GM19452 (cell line): ENCODE results near the gene TRAPPC2L.
"Not testable (repeated sequence)": the region's sequence is repeated elsewhere in the genome, so short reads cannot be mapped to it uniquely, and the experiment has no call there.

ENCODE experiments used
- ATAC-seq: cut with Tn5 transposase; IDR thresholded peaks from one replicate; pipeline ENCODE4 v1.9.1; 2021; ENCODE audit not compliant: unreplicated experiment

Gene TRAPPC2L

GRCh38 chr16:88817785-88818574, 38.9 kb upstream of the TRAPPC2L start:
- no peak for ATAC-seq

GRCh38 chr16:88818575-88818874, 38.4 kb upstream of the TRAPPC2L start:
- no peak for ATAC-seq

GRCh38 chr16:88819126-88819525, 37.8 kb upstream of the TRAPPC2L start:
- no peak for ATAC-seq

DNA sequence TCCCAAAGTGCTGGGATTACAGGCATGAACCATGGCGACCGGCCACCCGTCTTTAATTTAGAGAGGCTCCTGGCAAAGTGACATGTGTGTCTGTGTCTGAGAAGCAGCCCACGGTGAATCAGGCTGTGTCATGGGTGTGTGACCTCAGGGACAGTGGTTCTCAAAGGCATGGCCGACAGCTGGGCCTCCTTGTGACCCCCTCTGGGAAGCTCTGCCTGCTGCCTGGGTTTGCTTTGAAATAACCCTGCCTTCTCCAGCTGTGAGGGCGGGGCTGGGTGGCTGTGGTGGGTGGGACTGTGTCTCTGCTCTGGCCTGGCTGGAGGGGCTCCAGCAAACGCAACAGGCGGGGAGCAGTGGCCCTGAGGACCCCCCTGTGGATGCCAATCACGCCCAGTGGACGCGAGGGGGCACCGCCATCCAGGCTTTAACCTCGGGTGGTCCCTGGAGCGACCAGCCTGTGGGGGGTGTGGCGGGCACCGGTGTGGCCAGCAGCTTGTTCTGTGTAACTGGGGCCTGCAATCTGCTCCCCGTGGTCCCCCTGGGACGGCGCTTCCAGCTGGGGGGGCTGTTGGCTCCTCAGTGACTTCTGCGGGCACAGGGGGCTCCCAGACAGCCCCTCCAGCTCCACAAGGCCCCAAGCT, 36.4 kb upstream of the TRAPPC2L start:
- ATAC-seq = no peak

- ATAC-seq = no peak
Observed at GRCh38 chr16:88821168-88821850, 35.6 kb upstream of the TRAPPC2L start.

DNA sequence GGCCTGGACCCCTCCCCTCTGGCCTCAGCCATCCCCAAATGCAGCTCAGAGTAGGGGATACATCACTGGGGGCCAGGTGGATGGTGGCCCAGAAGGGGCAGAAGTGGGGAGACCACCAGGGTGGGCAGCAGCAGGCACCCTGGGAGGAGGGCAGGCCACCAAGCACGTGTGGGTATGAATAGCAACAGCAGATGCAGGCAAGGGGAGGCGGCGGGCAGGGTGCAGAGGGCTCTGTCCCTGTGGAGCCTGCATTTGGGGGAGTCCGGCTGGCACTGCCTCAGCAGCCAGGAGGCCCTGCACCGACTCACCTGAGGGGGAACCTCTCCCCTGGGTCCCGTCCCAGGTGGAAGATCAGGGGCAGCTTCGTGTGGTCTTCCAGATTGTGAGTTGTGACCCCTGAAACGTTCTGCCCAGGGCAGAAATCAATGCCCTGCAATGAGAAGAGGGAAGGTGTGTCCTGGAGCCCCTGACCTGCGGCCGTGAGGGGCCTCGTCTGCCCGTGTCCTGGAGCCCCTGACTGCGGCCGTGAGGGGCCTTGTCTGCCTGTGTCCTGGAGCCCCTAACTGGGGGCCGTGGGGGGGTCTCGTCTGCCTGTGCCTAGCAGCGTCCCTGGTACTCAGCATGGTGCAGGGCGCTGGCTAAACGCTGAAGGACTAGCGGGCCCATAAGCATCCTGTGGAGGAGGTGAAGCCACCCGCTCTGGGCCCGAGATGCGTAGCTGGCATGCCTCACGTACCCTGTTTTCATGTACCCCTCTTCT, 34.5 kb upstream of the TRAPPC2L start:
- no peak for ATAC-seq

DNA sequence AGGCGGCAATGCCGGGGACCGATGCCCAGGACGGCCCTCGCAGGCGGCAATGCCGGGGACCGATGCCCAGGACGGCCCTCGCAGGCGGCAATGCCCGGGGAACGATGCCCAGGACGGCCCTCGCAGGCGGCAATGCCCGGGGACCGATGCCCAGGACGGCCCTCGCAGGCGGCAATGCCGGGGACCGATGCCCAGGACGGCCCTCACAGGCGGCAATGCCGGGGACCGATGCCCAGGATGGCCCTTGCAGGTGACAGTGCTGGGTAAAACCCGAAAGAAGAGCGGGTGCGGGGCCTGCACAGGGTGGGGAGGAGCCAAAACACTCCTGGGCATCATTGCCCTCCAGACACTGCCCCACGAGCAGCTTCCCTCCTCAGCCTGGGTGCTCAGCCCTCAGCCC, 33.3 kb upstream of the TRAPPC2L start:
- ATAC-seq = not testable (repeated sequence)

GRCh38 chr16:88824256-88825077, 32.5 kb upstream of the TRAPPC2L start:
- no peak for ATAC-seq

GRCh38 chr16:88825146-88825545, 31.8 kb upstream of the TRAPPC2L start:
- no peak for ATAC-seq

DNA sequence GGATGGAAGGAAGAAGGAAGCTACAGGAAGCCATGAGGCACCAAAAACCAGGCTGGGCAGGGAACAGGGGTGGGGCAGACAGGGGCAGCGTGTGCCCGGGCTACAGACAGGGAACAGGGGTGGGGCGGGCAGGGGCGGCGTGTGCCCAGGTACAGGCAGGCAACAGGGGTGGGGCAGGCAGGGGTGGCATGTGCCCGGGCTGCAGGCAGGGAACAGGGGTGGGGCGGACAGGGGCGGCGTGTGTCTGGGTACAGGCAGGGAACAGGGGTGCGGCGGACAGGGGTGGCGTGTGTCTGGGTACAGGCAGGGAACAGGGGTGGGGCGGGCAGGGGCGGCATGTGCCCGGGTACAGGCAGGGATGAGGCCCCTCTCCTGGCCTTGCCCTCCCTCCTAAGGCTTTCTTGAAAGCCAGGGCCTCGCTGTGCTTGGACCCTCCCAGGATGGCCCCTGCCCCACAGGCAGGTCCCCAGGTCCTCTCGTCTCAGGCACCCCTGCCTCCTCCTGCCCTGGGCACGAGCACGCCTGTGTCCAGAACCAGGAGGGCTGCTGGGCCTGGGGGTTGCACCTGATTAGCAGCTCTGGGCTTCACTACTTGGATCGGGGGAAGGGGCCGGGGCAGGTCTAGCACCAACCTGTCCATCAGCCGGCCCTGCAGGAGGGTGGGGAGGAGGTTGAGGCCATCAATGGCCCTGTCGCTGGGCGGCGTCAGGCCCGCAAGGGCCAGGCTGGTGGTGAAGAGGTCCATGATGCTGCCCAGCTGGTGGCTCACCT, 30.7 kb upstream of the TRAPPC2L start:
- no peak for ATAC-seq

- ATAC-seq = no peak
Observed at GRCh38 chr16:88827727-88828126, 29.2 kb upstream of the TRAPPC2L start.

DNA sequence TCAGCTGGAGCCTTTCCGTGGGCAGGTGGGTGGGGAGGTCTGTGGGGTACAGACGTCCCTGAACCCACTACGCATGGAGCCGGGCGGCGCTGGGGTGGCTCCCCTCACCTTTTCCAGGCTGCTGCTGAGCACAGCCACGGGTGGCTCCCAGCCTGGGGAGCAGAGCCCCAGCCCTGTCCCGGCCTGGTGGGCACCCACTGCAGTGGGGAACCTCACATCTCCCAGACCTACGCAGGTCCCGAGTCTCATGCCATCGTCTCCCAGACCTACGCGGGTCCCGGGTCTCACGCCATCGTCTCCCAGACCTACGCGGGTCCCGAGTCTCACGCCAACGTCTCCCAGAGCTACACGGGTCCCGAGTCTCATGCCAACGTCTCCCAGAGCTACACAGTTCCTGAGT, 28.2 kb upstream of the TRAPPC2L start:
- no peak for ATAC-seq

DNA sequence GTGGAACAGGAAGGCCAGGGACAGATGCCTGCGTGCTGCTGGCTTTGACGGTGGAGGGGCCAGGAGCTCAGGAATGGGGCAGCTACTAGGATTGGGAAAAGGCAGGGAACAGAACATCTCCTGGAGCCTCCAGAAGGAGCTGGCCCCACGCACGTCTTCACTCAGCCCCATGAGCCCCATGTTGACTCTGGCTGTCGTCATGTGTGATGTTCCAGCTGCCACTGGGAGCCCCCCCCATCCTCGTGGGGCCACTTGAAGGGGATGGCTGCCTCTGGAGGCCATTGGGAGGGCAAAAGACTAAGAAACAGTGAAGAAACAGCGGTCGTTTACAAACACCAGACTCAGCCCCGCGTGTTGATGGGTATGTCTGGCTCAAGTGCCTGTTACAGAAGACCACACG, 26.7 kb upstream of the TRAPPC2L start:
- no peak for ATAC-seq

- ATAC-seq = no peak
Observed at GRCh38 chr16:88830783-88831182, 26.1 kb upstream of the TRAPPC2L start.

DNA sequence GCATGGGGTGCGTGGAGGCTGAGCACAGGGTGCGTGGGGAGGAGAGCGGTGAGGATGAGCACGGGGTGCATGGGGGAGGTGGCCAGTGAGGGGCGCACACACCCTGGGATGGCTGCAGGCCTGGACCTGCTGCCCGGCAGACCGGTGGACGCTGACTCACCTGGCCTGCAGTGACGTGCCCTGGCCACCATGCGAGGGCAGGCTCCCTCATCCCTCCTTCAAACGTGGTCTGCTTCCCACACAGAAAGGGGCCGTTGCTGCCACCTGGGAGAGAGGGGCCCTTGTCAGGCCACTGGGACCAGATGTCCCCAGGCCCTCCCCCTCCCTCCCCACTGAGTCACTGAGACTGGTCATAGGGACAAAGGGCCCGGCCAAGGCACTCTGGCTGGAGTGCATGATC, 25.1 kb upstream of the TRAPPC2L start:
- ATAC-seq = no peak

DNA sequence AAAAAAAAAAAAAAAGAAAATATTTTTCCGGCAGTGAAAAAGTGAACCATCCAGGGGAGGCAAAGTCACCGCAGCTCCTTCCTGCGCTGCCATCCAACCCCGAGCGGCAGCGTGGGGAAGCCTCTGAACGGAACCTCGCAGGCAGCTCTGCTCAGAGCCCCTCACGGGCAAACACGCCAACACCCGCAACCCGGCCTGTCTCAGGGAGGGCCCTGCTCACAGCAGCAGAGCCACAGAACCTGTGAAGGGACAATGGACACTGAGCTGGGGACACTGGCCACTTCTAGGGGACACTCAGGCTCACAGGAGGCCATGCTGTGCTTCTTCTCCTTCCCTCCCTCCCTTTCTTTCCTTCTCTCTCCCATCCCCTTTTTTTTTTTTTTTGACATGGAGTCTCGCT, 23.8 kb upstream of the TRAPPC2L start:
- ATAC-seq = no peak

DNA sequence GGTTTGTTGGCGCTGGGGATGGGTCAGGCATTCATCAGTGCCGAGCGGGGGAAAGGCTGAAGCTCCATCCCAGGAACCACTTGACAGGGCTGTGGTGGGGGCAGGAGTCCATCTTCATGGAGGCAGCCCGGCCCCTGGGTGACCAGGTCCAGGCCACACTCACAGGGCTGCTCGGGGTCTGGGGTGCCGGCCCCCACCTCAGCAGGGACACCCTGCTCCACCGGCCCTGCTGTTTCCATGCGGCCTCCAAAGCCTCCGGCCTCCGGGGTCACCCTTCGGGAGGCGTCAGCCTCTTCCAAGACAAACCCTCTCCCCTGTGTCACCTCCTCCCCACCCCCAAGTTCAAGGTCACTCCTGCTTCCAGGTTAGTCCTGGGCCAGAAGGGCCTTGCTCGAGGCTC, 22.3 kb upstream of the TRAPPC2L start:
- no peak for ATAC-seq

- no peak for ATAC-seq
Observed at GRCh38 chr16:88835383-88835782, 21.5 kb upstream of the TRAPPC2L start.

GRCh38 chr16:88835818-88836217, 21.1 kb upstream of the TRAPPC2L start:
- no peak for ATAC-seq

DNA sequence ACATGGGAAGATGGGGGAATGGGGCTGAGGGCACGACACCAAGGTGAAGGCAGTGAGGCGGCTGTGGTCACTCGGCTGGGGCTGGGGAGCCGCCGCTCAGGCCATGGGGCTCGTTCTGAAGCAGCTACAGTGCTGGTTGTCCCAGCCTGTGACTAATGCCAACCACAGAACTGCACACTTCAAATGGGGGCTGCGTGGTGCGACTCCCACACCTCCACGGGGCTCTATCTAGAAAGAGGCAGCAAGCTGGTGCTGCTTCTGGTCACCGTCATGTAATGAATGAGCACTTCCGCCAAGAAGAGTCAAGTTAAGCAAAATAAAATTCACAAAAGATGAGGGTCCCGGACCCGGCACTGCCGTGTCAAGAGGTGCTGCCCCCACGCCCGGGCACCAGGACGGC, 20.1 kb upstream of the TRAPPC2L start:
- no peak for ATAC-seq
